K562 (cell line): ENCODE data around the gene IL15. TPM values are rescaled to one million over a fixed set of nuclear protein-coding genes. Genes with fewer than 3 reads are reported as not detected.

Experiments used
- ATAC-seq: fragments of 200-7000 bp; cut with Tn5 transposase; 3 replicates; pipeline ENCODE4 v1.9.1; 2020; ENCODE audit warnings: moderate library complexity
- BruUV-seq: library from RNA; stranded (reverse); fragments of 400-500 nt; replicated peaks from 2 replicates; lab custom pipeline; 2021; lab: Mats Ljungman, UMichigan
- CTCF ChIA-PET: fragments of 300-600 bp; formaldehyde crosslinking; extraction: SDS; loops from one replicate; lab custom pipeline; 2021; ENCODE audit warnings: low intra/inter-chr PET ratio; lab: Yijun Ruan, JAX
- POLR2A ChIA-PET: fragments of 300-600, 350-650 bp; sonication (Branson Sonifier 250); formaldehyde crosslinking; extraction: SDS; loops from one replicate; lab custom pipeline; 2021; ENCODE audit warnings: antibody characterized with exemption, inconsistent platforms; lab: Yijun Ruan, JAX
- DNase-seq, 4 experiments: peaks; one replicate each; pipeline versions ENCODE4 v3.0.0 to v3.0.0-alpha.2; 2011 to 2018; ENCODE audit warnings: low spot score in 3 of 4, mixed read lengths in 3 of 4; ENCODE audit errors: extremely low read depth in 1 of 4
- FAIRE-seq: peaks from 2 replicates; lab custom pipeline; 2011; peaks lifted over from hg19 to GRCh38; lab: Jason Lieb, UNC
- H2AFZ ChIP-seq: 2 replicates; pipeline ENCODE4 v1.6.0; 2011; ENCODE audit warnings: low read depth, low read length, control low read depth, inconsistent platforms
- H3K27ac ChIP-seq: fragments of 200-600 bp; 3 replicates; pipeline ENCODE4 v1.8.0; 2011; ENCODE audit warnings: low read depth, mild to moderate bottlenecking, control low read depth, inconsistent platforms, low read length, moderate library complexity, mixed read lengths; ENCODE audit errors: extremely low read depth
- H3K27me3 ChIP-seq, 2 experiments: fragments of 300-600 bp in 1 of 2; 2 replicates in 1 of 2; 3 replicates in 1 of 2; pipeline versions ENCODE4 v1.6.0 to v1.8.0; 2011; ENCODE audit warnings: inconsistent platforms in 2 of 2, low read length in 2 of 2, mild to moderate bottlenecking in 1 of 2, mixed read lengths in 1 of 2, moderate library complexity in 1 of 2; ENCODE audit not compliant: control insufficient read depth in 2 of 2, insufficient read depth in 2 of 2
- H3K36me3 ChIP-seq: fragments of 300-600 bp; 3 replicates; pipeline ENCODE4 v1.8.0; 2011; ENCODE audit warnings: mild to moderate bottlenecking, low read length, inconsistent platforms; ENCODE audit not compliant: control insufficient read depth, insufficient read depth
- H3K4me1 ChIP-seq, 2 experiments: fragments of 200-600 bp in 1 of 2; replicated peaks in 1 of 2; 2 replicates in 1 of 2; 3 replicates in 1 of 2; pipeline versions ENCODE4 v1.5.1 to v1.8.0; 2011; ENCODE audit warnings: inconsistent platforms in 2 of 2, low read length in 2 of 2, mild to moderate bottlenecking in 1 of 2, mixed read lengths in 1 of 2, moderate library complexity in 1 of 2; ENCODE audit not compliant: control insufficient read depth in 2 of 2, insufficient read depth in 2 of 2
- H3K4me2 ChIP-seq: 2 replicates; pipeline ENCODE4 v1.6.1; 2011; ENCODE audit warnings: low read length, control low read depth, inconsistent platforms, mixed read lengths; ENCODE audit not compliant: insufficient read depth
- H3K4me3 ChIP-seq: fragments of 200-600 bp; sonication (generic), shearing (Covaris generic); 2 replicates; pipeline ENCODE4 v1.5.1; 2016; ENCODE audit warnings: control low read depth, inconsistent platforms
- H3K79me2 ChIP-seq: fragments of 200-600 bp; 3 replicates; pipeline ENCODE4 v1.8.0; 2011; ENCODE audit warnings: low read length, inconsistent platforms; ENCODE audit not compliant: control insufficient read depth, insufficient read depth
- H3K9ac ChIP-seq, 2 experiments: 2 replicates each; pipeline versions ENCODE4 v1.6.0 to v1.6.1; 2011; ENCODE audit warnings: low read depth in 2 of 2, low read length in 2 of 2, control low read depth in 1 of 2, inconsistent platforms in 1 of 2, mild to moderate bottlenecking in 1 of 2, mixed read lengths in 1 of 2; ENCODE audit not compliant: insufficient read depth in 1 of 2
- H3K9me1 ChIP-seq: one replicate; pipeline ENCODE4 v1.6.0; 2011; ENCODE audit warnings: inconsistent platforms, mild to moderate bottlenecking, low read length, moderate library complexity; ENCODE audit not compliant: control insufficient read depth, insufficient read depth
- H3K9me3 ChIP-seq: replicated peaks from 2 replicates; pipeline ENCODE4 v1.5.1; 2011; ENCODE audit warnings: low read depth, low read length, inconsistent platforms; ENCODE audit not compliant: control insufficient read depth, insufficient read depth
- H4K20me1 ChIP-seq: replicated peaks from 2 replicates; pipeline ENCODE4 v1.6.1; 2011; ENCODE audit warnings: low read length, inconsistent platforms, mixed read lengths; ENCODE audit not compliant: control insufficient read depth, insufficient read depth
- FIP1L1 ChIP-seq: fragments of 200-400 bp; formaldehyde crosslinking; IDR thresholded peaks from 2 replicates; pipeline ENCODE4 v1.6.1; 2018; ENCODE audit warnings: mild to moderate bottlenecking, low read depth, low read length; ENCODE audit not compliant: poor library complexity, severe bottlenecking
- HMBOX1 ChIP-seq: sonication (generic); IDR thresholded peaks from 2 replicates; pipeline ENCODE4 v1.6.1; 2016
- KAT8 ChIP-seq: fragments of 450-650 bp; IDR thresholded peaks from 2 replicates; pipeline ENCODE4 v1.6.1; 2016; ENCODE audit warnings: low read depth, mild to moderate bottlenecking
- KDM1A ChIP-seq, 2 experiments: fragments of 450-650 bp; IDR thresholded peaks; 2 replicates each; pipeline ENCODE4 v1.6.1; 2016; ENCODE audit warnings: mild to moderate bottlenecking in 2 of 2
- MAX ChIP-seq: sonication (generic); formaldehyde crosslinking; IDR thresholded peaks from 2 replicates; pipeline ENCODE4 v1.9.0; 2022; ENCODE audit warnings: mild to moderate bottlenecking, missing genetic modification reagents
- NR1H2 ChIP-seq: sonication (generic); formaldehyde crosslinking; IDR thresholded peaks from 2 replicates; pipeline ENCODE4 v1.4.0; 2020; ENCODE audit warnings: mild to moderate bottlenecking, missing genetic modification reagents
- RAD21 ChIP-seq, 2 experiments: fragments of 250-450 bp in 1 of 2; fragments of 450-650 bp in 1 of 2; sonication (Bioruptor Pico) in 1 of 2; formaldehyde crosslinking in 1 of 2; IDR thresholded peaks in 1 of 2; conservative IDR thresholded peaks in 1 of 2; 2 replicates each; pipeline versions ENCODE4 v1.4.0 to v1.8.0; 2020 to 2022; ENCODE audit warnings: mild to moderate bottlenecking in 2 of 2, moderate library complexity in 1 of 2
- ZNF584 ChIP-seq: fragments of 200-800 bp; sonication (Bioruptor generic); IDR thresholded peaks from 2 replicates; pipeline ENCODE4 v1.6.1; 2016; ENCODE audit warnings: low read depth, mild to moderate bottlenecking, missing genetic modification characterization, missing compliant biosample characterization
- ZNF764 ChIP-seq: fragments of 250-450 bp; sonication (Bioruptor Pico); IDR thresholded peaks from 2 replicates; pipeline ENCODE4 v1.4.0; 2020; ENCODE audit warnings: low read depth, mild to moderate bottlenecking, moderate library complexity
- WGBS: fragments of 100-300 bp; shearing (Covaris generic); methylation state at CpG from one replicate; pipeline ENCODE4 v1.1.6; 2016; ENCODE audit warnings: low coverage, mixed read lengths; ENCODE audit not compliant: insufficient coverage; ENCODE audit errors: missing lambda C conversion rate; 5-methylcytosine and 5-hydroxymethylcytosine counted together
- in situ Hi-C: fragments of 300-500 bp; cut with MboI; formaldehyde crosslinking; loops from 4 replicates; pipeline ENCODE4 v1.15.0; 2018; ENCODE audit warnings: inconsistent platforms, mixed read lengths
- intact Hi-C: fragments of 100-400 bp; cut with micrococcal nuclease; formaldehyde crosslinking; loops from 2 replicates; pipeline ENCODE4 v1.14.2; 2022
- polyA plus RNA-seq, 8 experiments: library from polyadenylated mRNA; depleted of rRNA in 4 of 8; stranded (reverse) in 5 of 8; unstranded in 3 of 8; fragments of >200 nt; fragmentation: Nextera tagmentation in 2 of 8; fragmentation: Illumina TruSeq in 1 of 8; extraction: Ambion mirVana in 2 of 8; extraction: Trizol in 1 of 8; gene quantifications; 2 replicates each; pipeline versions ENCODE4 v1.2.1 to v1.2.3, GENCODE V29; 2011 to 2014; ENCODE audit warnings: inconsistent platforms in 1 of 8, missing spikeins in 1 of 8
- total RNA-seq, 7 experiments: library from RNA; depleted of rRNA in 6 of 7; stranded (reverse); fragments of >200 nt in 6 of 7; fragmentation: Illumina TruSeq in 2 of 7; extraction: Trizol in 2 of 7; gene quantifications; 2 replicates each; pipeline versions ENCODE4 v1.2.1 to v1.2.3, GENCODE V29; 2011 to 2021; ENCODE audit warnings: low replicate concordance in 1 of 7
- TF ChIP-seq, protein P1 (sequence below): sonication (generic); formaldehyde crosslinking; IDR thresholded peaks from 2 replicates; pipeline ENCODE4 v1.8.1; 2023; ENCODE audit warnings: mild to moderate bottlenecking, missing genetic modification reagents
- TF ChIP-seq, protein P2 (sequence below): sonication (generic); formaldehyde crosslinking; IDR thresholded peaks from 2 replicates; pipeline ENCODE4 v1.8.0; 2022; ENCODE audit warnings: missing genetic modification reagents, mild to moderate bottlenecking, borderline replicate concordance

Gene IL15
- total and polyA plus RNA-seq, 9 of the 15 experiments (the other 6 are each of a cell fraction or from before 2014, with no cell fraction given) = 0.13 to 0.50 (median 0.34) TPM

- H3K4me2 ChIP-seq = no peak overlapping the region
- ATAC-seq = no peak
- intact Hi-C loops (no loop called here), in situ Hi-C loops (no loop called here)
- no peaks in the 10 kb centered on the region for H3K9me1 ChIP-seq
- no TSS peak for BruUV-seq
- no peaks in the 10 kb centered on the region for H3K79me2 ChIP-seq
- no peak overlapping the region for H2AFZ ChIP-seq
- no peak for DNase-seq
- H3K9ac ChIP-seq = no peak overlapping the region
- no peak overlapping the region for H3K27ac ChIP-seq
- CTCF ChIA-PET = no interaction called here
- H3K4me3 ChIP-seq = no peak overlapping the region
- no peak for FAIRE-seq
- H3K4me1 ChIP-seq = no peaks in the 10 kb centered on the region
- 5% methylated on average over 6 of the region's 11 CpGs for WGBS
- H3K36me3 ChIP-seq = no peaks in the 10 kb centered on the region
- POLR2A ChIA-PET = interaction anchor here (0.7 kb wide), 1 partner anchor 242 kb away, joined by 3 read pairs; no protein-coding TSS in a partner anchor
- H3K27me3 ChIP-seq = no peaks in the 10 kb centered on the region
- no peaks in the 10 kb centered on the region for H3K9me3 ChIP-seq
- H4K20me1 ChIP-seq = no peaks in the 10 kb centered on the region
- no peak for TF ChIP-seq MAX (CRISPR knock-in tag)
- TF ChIP-seq KAT8 = no peak
- TF ChIP-seq ZNF584 (CRISPR knock-in tag) = no peak
- TF ChIP-seq FIP1L1 = no peak
- TF ChIP-seq, protein P1, sequence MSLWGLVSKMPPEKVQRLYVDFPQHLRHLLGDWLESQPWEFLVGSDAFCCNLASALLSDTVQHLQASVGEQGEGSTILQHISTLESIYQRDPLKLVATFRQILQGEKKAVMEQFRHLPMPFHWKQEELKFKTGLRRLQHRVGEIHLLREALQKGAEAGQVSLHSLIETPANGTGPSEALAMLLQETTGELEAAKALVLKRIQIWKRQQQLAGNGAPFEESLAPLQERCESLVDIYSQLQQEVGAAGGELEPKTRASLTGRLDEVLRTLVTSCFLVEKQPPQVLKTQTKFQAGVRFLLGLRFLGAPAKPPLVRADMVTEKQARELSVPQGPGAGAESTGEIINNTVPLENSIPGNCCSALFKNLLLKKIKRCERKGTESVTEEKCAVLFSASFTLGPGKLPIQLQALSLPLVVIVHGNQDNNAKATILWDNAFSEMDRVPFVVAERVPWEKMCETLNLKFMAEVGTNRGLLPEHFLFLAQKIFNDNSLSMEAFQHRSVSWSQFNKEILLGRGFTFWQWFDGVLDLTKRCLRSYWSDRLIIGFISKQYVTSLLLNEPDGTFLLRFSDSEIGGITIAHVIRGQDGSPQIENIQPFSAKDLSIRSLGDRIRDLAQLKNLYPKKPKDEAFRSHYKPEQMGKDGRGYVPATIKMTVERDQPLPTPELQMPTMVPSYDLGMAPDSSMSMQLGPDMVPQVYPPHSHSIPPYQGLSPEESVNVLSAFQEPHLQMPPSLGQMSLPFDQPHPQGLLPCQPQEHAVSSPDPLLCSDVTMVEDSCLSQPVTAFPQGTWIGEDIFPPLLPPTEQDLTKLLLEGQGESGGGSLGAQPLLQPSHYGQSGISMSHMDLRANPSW (CRISPR knock-in tag) = no peak
- no peak for TF ChIP-seq NR1H2 (CRISPR knock-in tag)
- TF ChIP-seq, protein P2, sequence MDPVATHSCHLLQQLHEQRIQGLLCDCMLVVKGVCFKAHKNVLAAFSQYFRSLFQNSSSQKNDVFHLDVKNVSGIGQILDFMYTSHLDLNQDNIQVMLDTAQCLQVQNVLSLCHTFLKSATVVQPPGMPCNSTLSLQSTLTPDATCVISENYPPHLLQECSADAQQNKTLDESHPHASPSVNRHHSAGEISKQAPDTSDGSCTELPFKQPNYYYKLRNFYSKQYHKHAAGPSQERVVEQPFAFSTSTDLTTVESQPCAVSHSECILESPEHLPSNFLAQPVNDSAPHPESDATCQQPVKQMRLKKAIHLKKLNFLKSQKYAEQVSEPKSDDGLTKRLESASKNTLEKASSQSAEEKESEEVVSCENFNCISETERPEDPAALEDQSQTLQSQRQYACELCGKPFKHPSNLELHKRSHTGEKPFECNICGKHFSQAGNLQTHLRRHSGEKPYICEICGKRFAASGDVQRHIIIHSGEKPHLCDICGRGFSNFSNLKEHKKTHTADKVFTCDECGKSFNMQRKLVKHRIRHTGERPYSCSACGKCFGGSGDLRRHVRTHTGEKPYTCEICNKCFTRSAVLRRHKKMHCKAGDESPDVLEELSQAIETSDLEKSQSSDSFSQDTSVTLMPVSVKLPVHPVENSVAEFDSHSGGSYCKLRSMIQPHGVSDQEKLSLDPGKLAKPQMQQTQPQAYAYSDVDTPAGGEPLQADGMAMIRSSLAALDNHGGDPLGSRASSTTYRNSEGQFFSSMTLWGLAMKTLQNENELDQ (CRISPR knock-in tag) = no peak
- no peak for TF ChIP-seq HMBOX1
- TF ChIP-seq RAD21 (CRISPR knock-in tag; conservative IDR thresholded peaks at IDR 0.05 in 1 of 2, IDR thresholded peaks at IDR 0.05 in 1 of 2) = no peak
- no peak for TF ChIP-seq KDM1A (IDR thresholded peaks at IDR 0.05)
- TF ChIP-seq ZNF764 = no peak
Observed at GRCh38 chr4:141614878-141615586, 21.4 kb upstream of the IL15 start.
